SK-N-MC (cell line): ENCODE results near the gene SLC25A1.

Source experiments
- FOXP2 ChIP-seq: optimal IDR thresholded peaks from 2 replicates; pipeline ENCODE3; 2011; ENCODE audit warnings: mild to moderate bottlenecking, moderate library complexity; ENCODE audit not compliant: insufficient read depth; ENCODE audit errors: extremely low read length, control extremely low read depth
- POLR2AphosphoS5 ChIP-seq: IDR thresholded peaks from 2 replicates; pipeline ENCODE4 v1.6.1; 2012; ENCODE audit warnings: mild to moderate bottlenecking, low read depth, low read length, borderline replicate concordance

DNA sequence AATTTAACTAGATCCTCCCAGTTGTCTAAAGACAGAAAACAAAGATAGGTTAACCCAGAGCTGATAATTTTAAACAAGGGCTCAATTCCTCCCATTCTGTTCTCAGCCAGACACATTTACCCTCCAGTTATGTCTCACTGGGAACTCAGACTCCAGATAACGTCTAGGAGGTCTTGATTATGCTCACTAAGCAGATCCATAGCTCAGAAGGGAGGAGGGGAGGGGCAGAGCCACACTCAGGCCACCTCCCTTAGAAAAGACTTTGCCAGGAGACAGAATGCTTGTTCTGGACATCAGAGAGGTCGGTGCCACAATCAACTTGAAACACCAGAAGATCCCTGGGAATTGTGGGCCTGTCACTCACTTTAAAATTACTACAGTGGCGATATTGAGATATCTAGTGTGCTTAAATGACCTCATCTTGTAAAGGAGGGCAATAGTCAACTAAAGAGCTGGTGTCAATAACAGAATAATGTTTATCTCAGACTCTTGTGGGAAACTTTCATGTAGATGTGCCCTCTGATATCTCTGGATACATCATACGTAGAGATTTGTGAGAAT is 29.8 kb upstream of the SLC25A1 start:
- TF ChIP-seq FOXP2 = no peak
- TF ChIP-seq POLR2AphosphoS5 = no peak
